HG03565 (cell line): Measurements from ENCODE around the gene SNX11.

Experiments
- ATAC-seq: cut with Tn5 transposase; IDR thresholded peaks from one replicate; pipeline ENCODE4 v1.9.1; 2021; ENCODE audit warnings: mild to moderate bottlenecking, moderate library complexity; ENCODE audit not compliant: unreplicated experiment

SNX11 gene

DNA sequence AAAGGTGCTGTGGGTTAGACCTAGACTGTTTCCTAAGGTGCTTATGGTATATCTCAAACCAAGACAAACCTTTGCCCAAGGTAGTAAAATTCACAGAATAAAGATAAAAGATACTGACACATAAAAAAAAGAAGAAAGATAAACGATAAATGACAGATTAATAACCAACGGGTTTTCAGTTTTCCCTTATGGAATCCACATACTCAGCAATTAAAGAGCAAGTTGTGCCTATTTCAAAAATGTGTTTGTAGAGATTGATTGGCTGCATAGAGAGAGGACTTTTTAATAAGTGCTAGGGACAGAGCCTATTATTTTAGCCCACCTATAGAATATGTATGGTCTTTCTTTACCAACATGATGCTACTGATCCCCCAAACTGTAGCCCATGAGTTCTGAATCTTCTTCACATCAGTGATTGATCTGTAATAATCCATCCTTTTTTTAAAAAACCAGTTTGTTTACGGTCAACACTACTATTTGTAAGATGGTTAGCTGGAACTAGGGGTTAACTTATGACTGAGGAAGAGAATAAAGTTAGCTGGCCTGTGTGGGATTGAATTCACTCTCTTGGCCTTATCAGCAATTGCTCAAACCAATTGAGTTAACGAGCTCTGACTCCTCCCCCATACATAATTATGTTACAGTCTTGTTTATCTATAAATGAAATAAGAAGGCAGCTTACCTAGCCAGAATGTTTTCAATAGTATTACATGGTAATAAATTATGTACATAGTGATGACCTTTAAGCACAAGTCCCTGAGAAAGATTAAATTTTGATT is 53.8 kb downstream of the SNX11 start:
- ATAC-seq: no peak

- ATAC-seq: no peak
Measured at GRCh38 chr17:48162306-48162934, 54.9 kb downstream of the SNX11 start.

DNA sequence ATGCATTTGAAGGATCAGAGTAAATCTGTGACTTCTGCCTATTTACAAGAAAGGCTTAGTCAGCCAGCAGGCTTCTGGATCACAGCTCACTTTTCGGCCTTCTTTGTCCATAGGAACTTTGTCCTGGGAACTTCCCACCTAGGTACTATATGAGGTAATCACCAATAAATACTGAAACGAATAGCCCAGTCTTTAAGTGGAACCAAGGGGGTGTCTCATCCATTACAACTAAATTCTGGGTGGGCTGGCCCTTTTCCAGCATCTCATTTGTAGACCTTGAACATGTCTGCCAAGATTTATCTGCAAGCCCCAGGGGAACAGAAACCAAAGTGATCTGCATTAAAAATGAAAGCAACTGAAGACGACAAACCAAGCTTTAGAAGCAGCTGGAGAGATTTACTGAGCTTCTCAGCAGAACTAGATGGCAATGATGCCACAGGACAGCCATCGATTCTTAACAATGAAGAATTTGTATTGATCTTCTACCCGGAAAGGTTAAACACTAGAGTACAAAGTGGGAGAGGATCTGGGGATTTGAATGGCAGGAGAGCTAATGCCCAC is 55.5 kb downstream of the SNX11 start:
- no peak for ATAC-seq

DNA sequence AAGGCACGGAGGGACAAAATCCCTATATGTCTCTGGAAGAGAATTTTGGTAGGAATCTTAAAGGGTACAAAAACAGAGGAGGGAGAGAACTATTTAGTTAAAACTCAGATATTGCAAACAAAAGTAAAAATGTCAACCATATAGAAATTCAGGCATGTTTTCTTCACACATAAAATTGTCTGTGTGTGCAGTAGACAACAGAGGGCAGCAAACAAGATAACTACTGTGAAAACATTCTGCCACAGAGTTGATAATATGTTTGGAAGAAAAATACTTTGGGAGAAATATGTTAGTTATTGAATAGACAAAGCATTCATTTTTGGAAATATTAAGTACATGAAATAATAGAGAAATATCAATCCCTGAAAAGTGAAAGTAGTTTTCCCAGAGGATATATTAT is 56.2 kb downstream of the SNX11 start:
- no peak for ATAC-seq

GRCh38 chr17:48169926-48170325 is 62.4 kb downstream of the SNX11 start:
- ATAC-seq: no peak
